ENCODE results near the gene HOXA2. TPM values are rescaled to one million over a fixed set of nuclear protein-coding genes. Genes with fewer than 3 reads are reported as not detected.
A peak's percentile ranks its signal among the peaks of the same experiment; 100 is the strongest.

HOXA2 gene
- total RNA-seq, 1 donor from 2014 or later: 0.69 TPM

DNA sequence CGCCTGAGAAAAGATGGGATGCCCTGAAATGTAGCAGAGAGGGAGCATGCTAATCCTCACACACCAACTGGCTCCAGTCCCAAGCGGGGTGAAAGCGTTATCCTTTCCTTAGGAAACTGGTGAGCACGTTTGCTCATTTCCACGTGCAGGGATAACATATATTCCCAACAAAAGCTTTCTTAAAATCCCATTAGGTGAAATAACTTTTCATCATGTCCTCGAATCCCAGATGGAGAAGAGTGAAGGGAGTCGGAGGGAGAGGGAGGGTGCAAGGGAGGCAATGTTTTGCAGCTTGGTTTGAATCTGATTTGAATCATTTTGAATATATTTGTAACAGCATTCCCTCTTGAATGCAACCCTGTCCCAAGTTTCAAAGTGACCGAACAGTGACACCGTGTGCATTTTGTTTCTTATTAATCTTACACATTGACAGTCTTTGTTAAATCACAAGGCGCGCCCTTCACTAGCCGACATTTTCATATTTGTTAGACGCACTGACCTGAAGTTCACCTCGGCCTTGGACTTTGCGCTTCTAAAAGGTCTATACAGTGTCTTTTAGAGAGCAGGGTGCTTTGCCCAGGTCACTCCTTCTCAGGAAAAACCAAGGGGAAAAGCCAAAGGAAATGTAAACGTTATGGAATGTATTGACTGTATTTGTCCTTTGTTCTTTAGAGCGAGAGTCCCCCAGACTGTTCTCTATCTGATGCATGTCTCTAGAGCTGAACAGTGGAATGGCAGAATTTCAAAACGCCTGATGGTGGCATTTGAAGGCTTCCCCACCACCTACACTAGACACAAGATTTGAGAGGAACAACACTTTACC is 31.1 kb upstream of the HOXA2 start:
- H3K4me3 ChIP-seq (ENCODE audit: low read depth, low read length): peak overlapping the region; percentile 3
- TF ChIP-seq, protein P1, sequence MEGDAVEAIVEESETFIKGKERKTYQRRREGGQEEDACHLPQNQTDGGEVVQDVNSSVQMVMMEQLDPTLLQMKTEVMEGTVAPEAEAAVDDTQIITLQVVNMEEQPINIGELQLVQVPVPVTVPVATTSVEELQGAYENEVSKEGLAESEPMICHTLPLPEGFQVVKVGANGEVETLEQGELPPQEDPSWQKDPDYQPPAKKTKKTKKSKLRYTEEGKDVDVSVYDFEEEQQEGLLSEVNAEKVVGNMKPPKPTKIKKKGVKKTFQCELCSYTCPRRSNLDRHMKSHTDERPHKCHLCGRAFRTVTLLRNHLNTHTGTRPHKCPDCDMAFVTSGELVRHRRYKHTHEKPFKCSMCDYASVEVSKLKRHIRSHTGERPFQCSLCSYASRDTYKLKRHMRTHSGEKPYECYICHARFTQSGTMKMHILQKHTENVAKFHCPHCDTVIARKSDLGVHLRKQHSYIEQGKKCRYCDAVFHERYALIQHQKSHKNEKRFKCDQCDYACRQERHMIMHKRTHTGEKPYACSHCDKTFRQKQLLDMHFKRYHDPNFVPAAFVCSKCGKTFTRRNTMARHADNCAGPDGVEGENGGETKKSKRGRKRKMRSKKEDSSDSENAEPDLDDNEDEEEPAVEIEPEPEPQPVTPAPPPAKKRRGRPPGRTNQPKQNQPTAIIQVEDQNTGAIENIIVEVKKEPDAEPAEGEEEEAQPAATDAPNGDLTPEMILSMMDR (conservative IDR thresholded peaks at IDR 0.05; ENCODE audit: low read depth, low read length): peak; percentile 3
- no peak for DNase-seq (ENCODE audit: low read depth)

DNA sequence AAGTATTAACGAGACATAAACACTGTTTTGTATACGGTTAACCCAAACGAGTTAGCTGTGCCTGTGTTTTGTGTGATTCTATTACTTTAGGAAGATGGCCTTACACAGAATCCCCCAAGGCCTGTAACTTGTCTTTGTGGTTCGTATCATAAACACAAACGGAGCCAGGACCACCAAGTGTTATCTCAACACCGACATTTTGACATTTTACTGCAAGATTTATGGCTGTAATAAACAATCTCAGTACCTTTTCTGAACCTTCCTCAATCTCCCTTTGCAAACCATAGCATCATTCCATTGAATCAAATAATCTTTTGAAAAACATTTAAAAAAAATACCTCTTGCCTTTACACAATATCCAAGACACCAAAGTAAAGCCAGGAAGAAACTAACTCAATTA is 30.5 kb upstream of the HOXA2 start:
- no peak for DNase-seq (ENCODE audit: low read depth)
- H3K4me3 ChIP-seq (ENCODE audit: low read depth, low read length): no peak overlapping the region
- TF ChIP-seq, protein P1 (conservative IDR thresholded peaks at IDR 0.05; ENCODE audit: low read depth, low read length): no peak

DNA sequence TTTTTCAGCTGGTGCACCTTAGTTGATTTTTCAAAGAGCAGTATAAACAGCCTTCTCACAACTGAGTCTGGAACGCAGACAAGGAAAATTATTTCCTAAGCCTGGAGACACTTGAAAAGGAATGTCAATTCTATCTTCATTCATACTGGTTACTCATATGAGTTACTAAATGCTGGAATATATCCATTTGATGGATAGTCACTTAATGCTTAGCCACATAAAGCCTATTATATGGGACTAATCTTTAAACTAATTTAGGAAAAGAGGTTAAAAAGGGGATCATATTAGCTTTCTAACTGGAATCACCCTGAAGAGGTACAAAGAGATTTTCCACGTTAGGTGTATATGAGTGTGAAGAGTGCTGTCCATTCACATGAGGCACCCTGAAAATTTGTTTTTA is 29.7 kb upstream of the HOXA2 start:
- H3K4me3 ChIP-seq (ENCODE audit: low read depth, low read length): no peak overlapping the region

DNA sequence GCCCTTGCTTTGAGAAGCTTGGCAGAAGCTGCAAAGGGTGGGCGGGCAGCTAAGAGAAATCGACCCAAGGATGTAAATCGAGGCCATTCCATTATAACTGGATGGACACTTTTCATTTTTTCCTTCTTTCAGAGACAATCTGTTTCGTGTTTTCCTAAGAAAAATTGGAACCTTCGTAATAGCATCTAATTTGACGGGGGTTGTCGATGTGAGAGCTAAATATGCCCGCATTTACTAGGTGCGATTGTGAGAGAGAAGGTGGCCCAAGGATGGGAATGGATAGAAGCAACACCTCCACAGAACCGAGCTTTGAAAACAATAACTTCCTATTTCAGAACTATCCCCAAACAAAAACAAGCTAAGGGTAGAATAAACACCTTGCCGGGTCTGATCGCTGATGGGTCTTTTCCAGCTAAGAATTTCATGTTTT is 28.9 kb upstream of the HOXA2 start:
- TF ChIP-seq, protein P1 (conservative IDR thresholded peaks at IDR 0.05; ENCODE audit: low read depth, low read length): no peak
- no peak for DNase-seq (ENCODE audit: low read depth)
- H3K4me3 ChIP-seq (ENCODE audit: low read depth, low read length): peak overlapping the region; percentile 72

More for the DNA sequence above, 29.7 kb upstream of the HOXA2 start:
- TF ChIP-seq, protein P1 (conservative IDR thresholded peaks at IDR 0.05; ENCODE audit: low read depth, low read length): no peak
- DNase-seq (ENCODE audit: low read depth): no peak

DNA sequence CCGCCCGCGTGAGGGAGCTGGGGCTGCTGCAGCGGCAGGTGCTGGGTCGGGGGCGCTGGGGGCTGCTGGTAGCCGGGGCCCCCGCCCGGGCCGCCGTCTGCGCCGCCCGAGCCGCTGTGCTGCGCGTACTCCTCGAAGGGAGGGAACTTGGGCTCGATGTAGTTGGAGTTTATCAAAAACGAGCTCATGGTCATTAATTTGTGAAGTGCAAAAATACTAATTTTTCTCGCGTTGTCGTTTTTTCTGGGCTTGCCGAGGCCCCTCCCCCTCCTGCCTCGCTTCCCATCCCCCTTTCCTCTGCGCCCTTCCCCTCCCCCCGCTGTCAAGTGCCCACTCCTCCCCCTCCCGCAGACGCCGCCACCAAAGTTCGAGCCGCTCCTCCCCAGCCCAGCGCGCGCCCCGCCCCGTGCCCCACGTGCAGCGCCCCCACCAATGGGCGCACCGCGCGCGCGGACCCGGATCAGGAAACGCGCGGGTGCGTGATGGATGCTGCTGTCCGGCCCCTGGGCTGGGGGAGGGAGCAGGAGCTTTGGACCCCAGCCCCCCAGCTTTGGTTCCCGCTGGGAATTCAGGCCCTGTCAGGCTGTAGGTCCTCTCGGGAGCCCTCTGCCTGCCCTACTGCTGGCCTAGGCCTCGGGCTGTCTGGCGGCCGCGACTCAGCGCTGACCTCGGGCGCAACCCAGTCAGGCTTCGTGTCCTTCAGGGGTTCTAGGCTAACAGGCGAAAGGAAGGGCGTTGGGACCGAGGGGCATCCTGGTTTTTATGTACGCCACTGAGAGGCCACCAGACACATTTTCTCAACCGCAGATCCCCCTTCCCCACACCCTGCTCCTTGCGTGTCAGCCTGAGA is 28.3 kb upstream of the HOXA2 start, which contains the start of gene HOXA4:
TSS of gene HOXA4 (minus strand) at position 218 of the 850 bp plus-strand sequence. CDS start at position 194, 24 bp downstream.
- TF ChIP-seq, protein P1 (conservative IDR thresholded peaks at IDR 0.05; ENCODE audit: low read depth, low read length): no peak
- DNase-seq (ENCODE audit: low read depth): no peak
- peak within 1 kb of the TSS; percentile 72 for H3K4me3 ChIP-seq (ENCODE audit: low read depth, low read length)

DNA sequence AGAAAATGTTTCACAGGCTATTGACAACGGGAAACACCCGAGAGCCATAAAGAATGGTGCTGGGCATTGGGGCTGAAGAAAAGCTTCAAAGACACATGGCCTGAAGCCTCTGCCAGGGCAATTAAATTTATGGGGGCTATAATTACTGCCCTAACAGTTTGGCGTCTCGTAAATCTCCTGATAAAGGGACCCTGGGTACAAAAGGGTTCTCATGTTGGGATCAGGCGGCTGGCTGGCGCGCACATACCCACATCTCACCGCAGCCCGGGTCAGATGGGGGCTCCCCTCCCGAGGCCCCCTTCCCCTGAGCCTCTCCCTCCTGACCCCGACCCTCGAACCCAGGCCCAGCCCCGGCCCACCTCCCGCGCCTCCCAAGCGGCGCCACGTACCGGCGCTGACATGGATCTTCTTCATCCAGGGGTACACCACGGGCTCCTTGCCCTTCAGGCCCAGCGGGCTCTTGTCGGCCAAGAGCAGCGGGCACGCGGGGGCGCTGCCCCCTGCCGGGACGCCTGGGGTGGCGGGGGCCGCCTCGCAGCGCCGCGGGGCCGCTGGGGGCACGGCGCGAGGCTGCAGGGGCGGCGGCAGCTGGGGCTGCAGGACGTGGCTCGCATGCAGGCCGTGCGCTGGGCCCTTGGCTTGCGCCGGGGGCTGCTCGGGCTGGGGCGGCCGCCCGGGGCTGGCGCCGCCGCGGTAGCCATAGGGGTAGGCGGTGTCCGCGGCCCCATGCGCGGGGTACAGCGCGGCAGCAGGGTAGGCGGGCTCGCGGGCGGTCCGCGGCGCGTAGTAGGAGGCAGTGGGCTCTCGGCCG is 27.5 kb upstream of the HOXA2 start:
- DNase-seq (ENCODE audit: low read depth): no peak
- TF ChIP-seq, protein P1 (conservative IDR thresholded peaks at IDR 0.05; ENCODE audit: low read depth, low read length): peak; percentile 41
- H3K4me3 ChIP-seq (ENCODE audit: low read depth, low read length): peak overlapping the region; percentile 72

Data from epithelial cell of proximal tubule (primary cell).